ENCODE results near the gene GRAP2. TPM values are rescaled to one million over a fixed set of nuclear protein-coding genes. Genes with fewer than 3 reads are reported as not detected.

Gene GRAP2
- total RNA-seq, 4 donors from 2014 or later = 3.8 to 10.5 (median 4.3) TPM

DNA sequence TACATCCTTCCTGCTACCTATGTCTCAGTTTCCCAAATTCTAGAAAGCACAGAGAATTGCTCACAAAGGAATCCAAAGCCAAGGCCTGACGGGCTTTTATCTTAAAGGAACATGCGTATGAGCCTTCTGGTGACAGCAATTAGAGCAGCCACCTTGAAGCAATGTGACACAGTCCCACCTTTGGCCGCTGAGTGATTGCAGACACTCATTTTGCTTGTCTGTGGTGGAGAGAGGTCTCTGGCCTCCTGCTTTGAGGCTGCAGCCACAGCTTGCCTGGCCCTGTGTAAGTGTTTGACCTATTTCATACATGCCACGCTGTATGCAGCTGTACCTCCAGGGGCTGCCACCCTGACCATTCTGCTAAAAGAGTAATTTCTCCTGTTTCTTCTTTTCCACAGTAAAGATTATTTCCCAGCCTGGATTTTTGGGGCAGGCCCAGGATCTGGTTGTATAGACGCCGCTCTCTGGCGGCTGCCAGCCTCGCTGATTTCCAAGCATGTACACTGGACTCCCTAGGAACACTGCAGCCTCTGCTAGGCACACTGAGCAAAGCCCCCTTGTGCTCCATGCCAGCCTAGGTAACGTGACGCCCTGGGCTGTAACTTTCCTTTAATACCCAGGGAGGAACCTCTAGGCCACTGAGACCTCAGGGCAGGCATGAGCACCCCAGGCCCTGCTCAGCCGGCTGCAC is 58.2 kb downstream of the GRAP2 start:
- Histone ChIP-seq H3K27me3 (no peaks in the 10 kb centered on the region), H3K36me3 (no peaks in the 10 kb centered on the region), H3K9me3 (peaks cover 0 to 7% (median 0%) of the 10 kb centered on the region in 4 donors), H3K4me3 (no peak overlapping the region), H3K27ac (peak overlapping the region in 1 of 4 donors; percentile 61), H3K4me1 (peaks cover 0 to 19% (median 7%) of the 10 kb centered on the region in 4 donors)
- 84 to 85% methylated on average over 11 of the region's 11 CpGs for WGBS, 2 donors
- TF ChIP-seq POLR2A (IDR thresholded peaks at IDR 0.05) (no peak), EP300 (IDR thresholded peaks at IDR 0.05) (no peak)
- TF ChIP-seq, protein P1, sequence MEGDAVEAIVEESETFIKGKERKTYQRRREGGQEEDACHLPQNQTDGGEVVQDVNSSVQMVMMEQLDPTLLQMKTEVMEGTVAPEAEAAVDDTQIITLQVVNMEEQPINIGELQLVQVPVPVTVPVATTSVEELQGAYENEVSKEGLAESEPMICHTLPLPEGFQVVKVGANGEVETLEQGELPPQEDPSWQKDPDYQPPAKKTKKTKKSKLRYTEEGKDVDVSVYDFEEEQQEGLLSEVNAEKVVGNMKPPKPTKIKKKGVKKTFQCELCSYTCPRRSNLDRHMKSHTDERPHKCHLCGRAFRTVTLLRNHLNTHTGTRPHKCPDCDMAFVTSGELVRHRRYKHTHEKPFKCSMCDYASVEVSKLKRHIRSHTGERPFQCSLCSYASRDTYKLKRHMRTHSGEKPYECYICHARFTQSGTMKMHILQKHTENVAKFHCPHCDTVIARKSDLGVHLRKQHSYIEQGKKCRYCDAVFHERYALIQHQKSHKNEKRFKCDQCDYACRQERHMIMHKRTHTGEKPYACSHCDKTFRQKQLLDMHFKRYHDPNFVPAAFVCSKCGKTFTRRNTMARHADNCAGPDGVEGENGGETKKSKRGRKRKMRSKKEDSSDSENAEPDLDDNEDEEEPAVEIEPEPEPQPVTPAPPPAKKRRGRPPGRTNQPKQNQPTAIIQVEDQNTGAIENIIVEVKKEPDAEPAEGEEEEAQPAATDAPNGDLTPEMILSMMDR (IDR thresholded peaks at IDR 0.05) = no peak
- DNase-seq (ENCODE audit: low spot score in 2 of 2) = no peak

DNA sequence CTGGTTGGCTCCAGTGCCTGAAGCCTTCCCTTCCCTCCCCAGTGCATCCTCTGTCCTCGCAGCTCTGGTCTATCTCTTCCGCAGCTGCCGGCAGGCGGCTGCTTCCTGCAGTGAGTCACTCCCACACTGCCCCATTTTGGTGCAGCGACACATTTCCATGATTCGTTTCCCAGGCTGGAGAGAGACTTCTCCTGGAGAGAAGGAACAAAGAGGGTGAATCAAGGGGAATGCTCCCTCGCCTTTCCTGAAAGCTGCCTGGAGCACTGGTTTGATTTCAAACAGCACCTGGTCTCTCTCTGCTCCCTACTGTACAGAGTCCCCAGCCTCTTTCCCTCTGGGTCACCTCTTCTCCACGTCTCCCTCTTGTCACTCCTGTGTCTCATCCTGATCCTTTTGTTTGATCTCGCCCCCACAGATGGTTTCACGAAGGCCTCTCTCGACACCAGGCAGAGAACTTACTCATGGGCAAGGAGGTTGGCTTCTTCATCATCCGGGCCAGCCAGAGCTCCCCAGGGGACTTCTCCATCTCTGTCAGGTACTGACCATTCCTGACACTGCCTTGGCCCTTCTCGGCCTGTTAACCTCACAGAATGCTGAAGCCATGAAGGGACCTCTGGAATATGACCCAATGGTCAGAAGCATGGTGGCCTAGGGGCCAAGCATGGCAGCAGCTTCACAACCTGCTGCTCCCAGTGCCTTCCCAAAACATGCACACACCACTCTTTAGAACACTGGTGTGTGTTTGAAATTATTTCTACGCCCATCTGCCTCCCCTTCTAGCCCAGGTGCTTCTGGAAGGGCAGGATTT is 59.0 kb downstream of the GRAP2 start, which contains the start of gene TMA7B:
TMA7B (plus strand) TSS at position 758 of the 808 bp plus-strand sequence. CDS start 3,978 bp downstream, outside the sequence.
- TF ChIP-seq EP300 (IDR thresholded peaks at IDR 0.05) (no peak), POLR2A (IDR thresholded peaks at IDR 0.05) (no peak)
- TF ChIP-seq, protein P1 (IDR thresholded peaks at IDR 0.05) = peak in 2 of 5 experiments; percentile 17 to 25
- no peak for DNase-seq (ENCODE audit: low spot score in 2 of 2)
- 64 to 66% methylated on average over 14 of the region's 14 CpGs for WGBS, 2 donors
- H3K4me1 ChIP-seq = peaks cover 0 to 12% (median 6%) of the 10 kb centered on the region in 4 donors
- peak within 1 kb of the TSS in 2 of 4 donors; percentile 11 to 61 for H3K27ac ChIP-seq
- no peaks in the 10 kb centered on the region for H3K36me3 ChIP-seq
- peaks cover 0 to 5% (median 0%) of the 10 kb centered on the region in 4 donors for H3K9me3 ChIP-seq
- H3K4me3 ChIP-seq = no peak within 1 kb of the TSS
- H3K27me3 ChIP-seq = no peaks in the 10 kb centered on the region

DNA sequence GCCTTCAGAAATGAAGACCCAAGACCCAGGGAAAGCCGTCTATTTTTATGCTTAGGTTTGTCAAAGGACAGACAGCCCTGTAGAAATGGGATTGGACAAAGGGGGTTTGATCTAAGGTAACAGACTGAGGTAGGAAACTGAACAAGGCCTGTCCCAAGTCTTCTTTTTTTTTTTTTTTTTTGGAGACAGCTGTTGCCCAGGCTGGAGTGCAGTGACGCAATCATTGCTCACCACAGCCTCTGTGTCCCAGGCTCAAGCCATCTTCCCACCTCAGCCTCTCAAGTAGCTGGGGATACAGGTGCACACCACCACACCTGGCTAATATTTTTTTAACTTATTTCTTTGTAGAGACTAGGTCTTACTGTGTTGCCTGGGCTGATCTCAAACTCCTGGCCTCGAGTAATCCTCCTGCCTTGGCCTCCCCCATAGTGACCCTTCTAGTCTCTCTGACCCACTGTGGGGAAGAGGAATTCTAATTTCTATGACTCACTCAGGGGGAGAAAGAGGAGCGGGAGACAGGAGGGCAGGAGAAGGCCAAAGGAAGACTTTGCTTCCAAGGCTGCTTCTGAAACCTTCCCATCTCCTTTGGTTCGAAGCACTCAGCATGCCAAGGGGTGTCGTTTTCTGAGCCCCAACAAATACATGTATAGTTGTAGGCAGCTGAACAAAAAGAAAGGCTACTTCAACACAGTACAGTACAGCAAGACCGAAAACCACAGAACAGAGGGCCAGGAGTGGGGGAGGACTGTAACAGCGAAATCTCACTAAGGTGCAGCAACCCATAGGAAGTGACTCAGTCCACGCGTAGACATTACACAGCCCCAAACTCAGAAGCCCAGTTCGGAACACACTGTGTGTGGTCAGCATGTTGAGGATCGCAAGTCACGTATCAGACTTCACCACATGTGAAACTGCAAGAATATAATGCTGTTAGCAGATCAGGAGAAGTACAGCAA is 60.2 kb downstream of the GRAP2 start:
- TF ChIP-seq, protein P1 (IDR thresholded peaks at IDR 0.05) = no peak
- no peak for TF ChIP-seq EP300 (IDR thresholded peaks at IDR 0.05)
- no peak for TF ChIP-seq POLR2A (IDR thresholded peaks at IDR 0.05)
- Histone ChIP-seq H3K27me3 (no peaks in the 10 kb centered on the region), H3K27ac (peak overlapping the region in 2 of 4 donors; percentile 11 to 61), H3K4me3 (no peak overlapping the region), H3K36me3 (no peaks in the 10 kb centered on the region), H3K4me1 (peaks cover 0 to 5% (median 2%) of the 10 kb centered on the region in 4 donors), H3K9me3 (no peaks in the 10 kb centered on the region)
- no peak for DNase-seq (ENCODE audit: low spot score in 2 of 2)
- 58 to 68% methylated on average over 13 of the region's 13 CpGs for WGBS, 2 donors

DNA sequence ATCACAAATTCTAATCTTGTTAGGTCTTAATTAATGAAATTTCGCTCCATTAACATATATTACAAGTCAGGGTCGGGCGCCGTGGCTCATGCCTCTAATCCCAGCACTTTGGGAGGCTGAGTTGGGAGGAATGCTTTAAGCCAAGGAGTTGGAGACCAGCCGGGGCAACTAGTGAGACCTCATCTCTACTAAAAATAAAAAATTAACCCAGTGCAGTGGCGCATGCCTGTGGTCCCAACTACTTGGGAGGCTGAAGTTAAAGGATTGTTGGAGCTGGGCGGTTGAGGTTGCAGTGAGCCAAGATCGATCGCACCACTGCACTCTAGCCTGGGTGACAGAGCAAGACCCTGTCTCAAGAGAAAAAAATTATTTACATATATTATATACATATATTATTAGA is 61.2 kb downstream of the GRAP2 start:
- Histone ChIP-seq H3K27me3 (no peaks in the 10 kb centered on the region), H3K9me3 (no peaks in the 10 kb centered on the region), H3K36me3 (no peaks in the 10 kb centered on the region), H3K4me1 (peaks cover 0 to 14% (median 8%) of the 10 kb centered on the region in 4 donors), H3K4me3 (no peak overlapping the region), H3K27ac (no peak overlapping the region)
- DNase-seq (ENCODE audit: low spot score in 2 of 2) = no peak
- WGBS, 2 donors = 88 to 93% methylated on average over 9 of the region's 9 CpGs
- TF ChIP-seq EP300 (IDR thresholded peaks at IDR 0.05) = no peak
- TF ChIP-seq POLR2A (IDR thresholded peaks at IDR 0.05) = no peak
- TF ChIP-seq, protein P1 (IDR thresholded peaks at IDR 0.05) = no peak
